Activated effector memory CD4-positive, alpha-beta T cell treated with Interleukin-2 at 50 U/mL for 16 hours (primary cell): ENCODE results near the gene PCDH19.

Source experiments
- DNase-seq: peaks from one replicate; pipeline ENCODE4 v3.0.0-alpha.2; 2020

The PCDH19 gene

DNA sequence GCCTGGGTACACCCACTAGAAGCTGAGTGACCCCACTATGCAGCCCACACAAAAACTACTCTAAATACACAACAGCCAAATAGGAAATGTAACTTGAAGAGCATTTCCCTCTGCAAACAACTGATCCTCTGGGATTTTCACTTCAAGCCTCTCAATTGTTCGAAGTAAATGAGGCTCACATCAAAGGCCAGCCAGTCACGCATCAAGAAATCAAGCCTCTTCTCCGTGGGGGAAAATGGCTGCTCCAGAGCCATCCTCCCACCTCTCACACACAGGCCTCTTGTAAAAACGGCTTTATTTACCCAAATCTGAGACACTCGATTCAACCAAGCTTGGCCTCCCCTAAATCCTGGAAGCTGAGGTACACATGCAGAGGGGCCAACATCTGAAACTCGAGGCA, 14.3 kb downstream of the PCDH19 start:
- no peak for DNase-seq

DNA sequence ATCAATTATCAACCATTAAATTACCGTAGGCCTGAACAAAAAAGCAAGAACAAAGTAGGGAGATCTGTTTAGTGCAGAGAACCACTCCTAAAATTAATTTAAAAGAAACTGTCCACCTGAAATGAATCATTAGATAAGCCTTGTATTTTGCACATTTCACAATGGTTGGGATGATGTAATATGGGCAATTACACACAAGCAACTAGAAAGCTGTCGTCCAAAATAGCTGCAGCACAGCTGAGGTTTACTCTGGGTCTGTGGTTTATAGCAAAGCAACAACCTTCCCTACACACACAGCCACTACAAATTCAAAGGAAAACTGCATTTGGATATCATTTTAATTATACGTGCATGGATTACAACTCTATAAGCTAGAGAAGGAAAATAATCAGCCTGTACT, 28.5 kb downstream of the PCDH19 start:
- no peak for DNase-seq

DNA sequence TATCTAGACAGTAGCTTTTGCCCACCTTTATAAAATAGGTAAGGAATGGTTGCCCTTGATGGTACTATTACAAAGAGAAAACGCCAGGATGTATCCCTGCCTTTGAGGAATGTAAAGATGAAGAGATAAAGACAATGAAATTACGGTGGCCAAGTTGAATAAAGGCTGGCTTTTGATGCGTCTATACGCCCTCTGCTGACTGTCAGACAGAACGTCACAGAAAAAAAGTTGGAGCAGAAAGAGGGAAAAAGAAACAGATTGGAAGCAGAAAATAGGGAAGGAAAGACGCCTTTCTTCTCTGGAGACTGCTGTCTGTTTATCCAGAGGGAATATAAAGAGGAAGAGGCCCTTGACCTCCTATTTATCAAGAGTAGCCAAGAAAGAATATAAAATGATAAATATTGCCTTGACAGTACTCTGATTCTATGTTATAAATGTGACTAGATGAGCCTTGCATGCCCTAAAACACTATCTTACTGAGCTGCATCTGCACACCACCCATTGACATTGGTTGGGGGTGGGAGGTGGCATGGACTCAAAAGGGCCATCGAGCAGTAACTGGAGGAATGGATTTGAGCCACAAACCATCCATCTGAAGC, 30.6 kb downstream of the PCDH19 start:
- no peak for DNase-seq

DNA sequence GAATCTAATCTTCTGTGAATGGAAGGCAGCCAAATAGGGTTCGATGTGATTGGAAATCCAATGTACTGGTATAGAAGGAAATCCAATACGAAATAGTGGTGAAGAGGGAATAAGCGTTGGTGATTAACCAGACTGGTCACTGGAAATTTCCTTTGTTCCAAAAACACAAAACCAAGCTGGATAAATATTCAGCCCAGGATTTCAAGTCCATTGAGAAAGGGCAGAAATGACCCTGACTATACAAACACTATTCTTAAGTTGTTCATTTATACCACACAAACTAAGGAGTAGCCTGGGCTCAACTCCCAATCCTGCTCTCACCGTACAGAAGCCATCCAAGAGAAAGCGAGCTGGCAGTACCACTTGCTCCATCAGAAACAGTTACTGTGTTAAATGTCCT, 32.2 kb downstream of the PCDH19 start:
- no peak for DNase-seq

DNA sequence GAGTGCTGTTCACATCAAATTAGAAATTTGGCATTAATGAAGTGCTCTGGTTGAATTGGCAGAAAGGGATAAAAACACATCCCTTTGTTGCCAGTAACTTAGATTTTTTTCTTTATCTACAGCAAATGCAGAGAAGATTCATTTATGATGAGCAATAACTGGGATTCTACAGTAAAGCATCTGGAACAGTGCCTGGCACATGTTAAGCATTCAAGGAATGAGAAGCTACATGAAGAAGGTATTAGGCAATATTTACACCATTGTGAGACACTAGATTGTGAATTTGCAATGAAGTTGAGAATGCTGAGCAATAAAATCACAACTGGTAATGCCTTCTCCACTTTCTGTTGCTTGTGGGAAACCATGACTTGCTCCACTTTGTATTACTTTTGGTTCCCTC, 33.5 kb downstream of the PCDH19 start:
- no peak for DNase-seq

DNA sequence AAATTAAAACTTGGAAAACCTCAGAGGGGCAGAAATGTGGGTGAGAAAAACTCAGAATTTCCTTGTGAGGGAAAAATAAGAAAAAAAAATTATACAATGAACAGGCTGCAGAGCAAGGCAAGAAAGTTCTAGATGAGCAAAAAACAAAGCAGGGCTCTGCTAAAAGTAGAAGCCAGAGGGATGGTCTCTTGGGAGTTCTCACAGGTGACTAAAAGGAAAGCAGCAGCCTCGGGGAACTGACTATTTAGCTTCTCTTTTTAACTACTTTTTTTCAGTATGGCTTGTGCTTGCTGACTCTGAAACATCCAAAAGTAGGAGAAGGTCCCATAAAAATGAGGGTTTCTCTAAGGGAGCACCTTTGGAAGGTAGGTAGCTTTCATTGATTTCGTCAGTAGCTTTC, 36.4 kb downstream of the PCDH19 start:
- no peak for DNase-seq

DNA sequence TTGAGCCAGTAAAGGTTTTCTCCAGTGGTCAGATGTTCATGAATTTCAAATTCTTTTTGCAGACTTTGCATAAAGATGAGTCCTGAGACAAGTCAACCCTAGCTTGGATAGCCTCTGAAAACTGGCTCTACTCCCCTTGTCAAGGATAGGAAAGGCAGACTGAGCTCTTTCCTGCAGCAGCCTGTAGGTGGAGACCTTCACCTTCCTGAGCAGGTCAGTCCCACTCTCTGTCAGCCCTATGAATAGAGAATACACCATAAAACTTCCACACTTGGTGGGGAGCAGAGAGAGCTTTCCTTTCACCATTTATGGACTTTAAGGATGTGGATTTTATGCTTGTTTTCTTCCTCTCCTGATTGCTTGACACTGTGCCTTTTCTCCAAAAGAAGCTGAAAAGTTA, 41.9 kb downstream of the PCDH19 start:
- DNase-seq = no peak

DNA sequence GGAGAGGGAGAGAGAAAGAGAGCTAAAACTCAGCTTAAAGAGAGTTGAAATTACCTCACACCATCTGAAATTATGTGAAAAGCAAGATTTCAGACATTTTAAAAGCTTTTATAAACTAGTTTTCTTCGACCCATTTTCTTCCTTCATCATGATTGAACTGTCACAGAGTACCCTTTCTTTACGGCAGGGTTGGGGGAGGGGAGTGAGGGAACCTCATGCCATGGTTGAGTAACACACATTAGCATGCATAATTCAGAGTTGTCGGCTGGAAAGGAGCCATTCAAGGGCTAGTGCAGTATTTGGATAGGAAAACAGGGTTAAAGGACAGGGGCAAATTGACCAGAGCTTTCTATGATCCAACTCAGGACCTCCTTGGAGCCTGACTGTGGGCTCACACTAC, 46.2 kb downstream of the PCDH19 start:
- DNase-seq = no peak

DNA sequence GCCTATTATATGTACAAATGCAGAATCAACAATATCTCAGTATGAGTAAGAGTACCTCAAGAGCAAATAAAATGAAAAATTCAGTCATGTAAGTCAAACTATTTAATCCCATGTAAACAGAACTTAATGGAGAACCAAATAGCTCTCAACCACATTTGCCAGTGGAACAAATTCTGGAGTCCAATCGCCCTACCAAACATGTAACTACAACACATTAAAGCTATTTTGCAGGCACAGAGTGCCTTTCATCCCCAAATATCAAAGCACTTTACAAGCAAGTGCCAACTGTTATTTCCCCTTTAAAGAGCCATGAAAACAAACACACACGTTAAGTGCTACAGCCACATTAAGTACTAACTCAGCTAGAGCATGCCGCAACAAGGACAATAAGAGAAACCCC, 51.3 kb downstream of the PCDH19 start:
- no peak for DNase-seq

DNA sequence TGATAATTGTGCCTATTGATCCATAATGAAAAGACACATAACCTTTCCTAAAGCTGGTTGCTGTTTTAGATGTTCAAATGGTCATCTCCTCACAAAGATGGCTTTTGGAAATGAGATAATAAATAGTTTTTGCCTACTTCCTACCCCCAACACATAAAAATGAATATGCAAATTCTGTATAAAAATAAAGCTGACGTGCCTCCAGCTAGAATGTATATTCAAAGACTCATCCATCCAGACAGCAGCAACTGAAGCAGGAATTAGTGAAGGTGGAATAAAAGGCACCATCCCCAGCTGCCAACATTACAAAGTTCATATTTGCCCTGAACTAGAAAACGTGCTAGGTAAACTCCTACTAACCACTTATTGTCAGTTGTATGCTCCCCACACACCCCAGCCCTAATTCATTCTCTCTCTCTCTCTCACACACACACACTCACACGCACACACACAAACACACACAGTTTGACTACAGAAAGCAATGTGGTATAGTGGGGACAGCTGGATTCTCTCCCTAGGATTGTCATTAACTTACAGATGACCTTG, 53.6 kb downstream of the PCDH19 start:
- no peak for DNase-seq

DNA sequence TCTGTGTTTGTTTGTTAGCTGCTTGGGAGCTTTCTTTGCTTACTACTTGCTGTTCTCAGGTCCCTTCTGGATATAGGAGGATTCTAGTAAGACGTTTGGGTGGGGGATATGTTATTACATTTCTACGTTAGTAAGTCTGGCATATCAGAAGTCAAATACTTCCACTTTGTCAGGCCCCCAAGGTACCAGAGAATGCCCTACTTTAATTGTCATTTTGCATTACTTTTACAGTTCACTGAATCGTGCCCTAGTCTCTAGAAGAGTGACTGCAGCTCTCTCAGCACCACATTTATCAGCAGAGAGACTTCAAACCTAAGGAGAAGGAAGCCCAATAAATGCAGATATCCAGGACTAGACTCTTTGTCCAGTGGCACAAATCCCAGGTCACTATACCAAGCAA, 54.4 kb downstream of the PCDH19 start:
- no peak for DNase-seq

DNA sequence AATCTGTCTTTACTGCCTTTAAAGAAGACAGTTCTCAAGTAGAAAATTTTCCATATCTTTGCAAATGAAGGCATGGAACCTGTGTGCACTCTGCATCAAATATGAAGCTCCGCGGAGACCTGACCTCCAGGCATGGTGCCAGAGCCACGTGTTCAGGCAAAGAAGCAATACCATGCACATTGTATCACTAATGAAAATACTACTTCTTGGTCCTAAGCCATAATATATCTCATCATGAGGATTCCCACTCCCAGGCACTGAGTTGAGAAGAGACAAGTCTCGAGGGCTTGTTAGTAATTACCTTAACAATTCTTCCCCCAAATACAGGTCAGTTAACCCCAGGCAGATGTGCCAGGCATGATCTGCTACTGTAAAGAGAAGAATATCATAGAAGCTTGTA, 56.7 kb downstream of the PCDH19 start:
- DNase-seq = no peak

DNA sequence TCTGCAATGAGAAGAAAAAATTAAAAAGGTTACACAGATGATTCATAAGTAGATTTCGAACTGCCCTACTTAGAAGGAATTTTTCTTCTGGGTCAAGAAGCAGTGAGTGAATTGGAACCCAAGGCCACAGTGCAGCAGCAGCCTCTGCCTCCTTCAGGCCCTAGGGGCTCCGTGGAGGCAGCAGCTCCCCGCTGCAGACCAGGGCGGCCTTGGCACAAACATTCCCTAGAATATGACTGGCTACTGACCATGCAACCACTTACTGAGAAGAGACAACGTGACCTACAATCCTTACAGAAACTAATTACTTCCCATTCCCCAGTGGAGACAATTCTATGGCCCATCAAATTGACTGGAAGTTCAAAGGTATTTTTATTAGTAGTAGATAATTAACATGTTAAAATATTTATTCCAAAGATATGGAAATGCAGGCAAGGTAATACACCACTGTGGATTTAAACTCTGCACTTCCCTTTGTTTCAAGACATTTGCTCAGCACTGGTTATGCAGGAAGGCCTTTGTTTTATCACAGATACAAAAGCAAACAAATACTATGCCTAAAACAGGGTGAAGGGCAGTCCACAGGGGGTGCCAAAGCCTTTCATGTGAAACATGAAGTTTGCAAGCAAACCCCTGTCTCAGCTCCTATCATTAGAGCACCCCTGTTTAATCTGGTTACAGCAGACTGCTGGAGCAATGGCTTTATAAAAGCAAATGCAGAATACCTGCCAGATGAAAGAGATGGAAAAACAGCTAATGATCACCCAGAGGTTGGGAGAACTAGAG, 59.2 kb downstream of the PCDH19 start:
- no peak for DNase-seq

DNA sequence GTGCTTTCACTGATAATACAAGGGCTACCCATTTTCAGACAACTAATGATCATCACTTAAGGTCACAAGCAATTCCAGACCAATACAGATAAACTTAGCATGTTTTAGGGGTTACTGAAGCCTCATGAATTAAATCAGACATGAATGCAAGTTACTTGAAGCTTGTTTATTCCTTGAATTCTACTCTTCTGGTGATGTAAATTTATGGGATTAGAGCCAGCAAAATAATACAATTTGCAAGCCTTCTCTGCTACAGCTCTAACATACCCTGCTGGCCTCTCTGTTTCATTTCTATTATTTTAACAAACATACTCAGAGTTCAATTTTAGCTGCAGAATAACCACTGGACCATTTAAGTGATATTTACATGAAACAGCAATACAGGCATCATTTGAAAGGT, 60.7 kb downstream of the PCDH19 start:
- DNase-seq = no peak

DNA sequence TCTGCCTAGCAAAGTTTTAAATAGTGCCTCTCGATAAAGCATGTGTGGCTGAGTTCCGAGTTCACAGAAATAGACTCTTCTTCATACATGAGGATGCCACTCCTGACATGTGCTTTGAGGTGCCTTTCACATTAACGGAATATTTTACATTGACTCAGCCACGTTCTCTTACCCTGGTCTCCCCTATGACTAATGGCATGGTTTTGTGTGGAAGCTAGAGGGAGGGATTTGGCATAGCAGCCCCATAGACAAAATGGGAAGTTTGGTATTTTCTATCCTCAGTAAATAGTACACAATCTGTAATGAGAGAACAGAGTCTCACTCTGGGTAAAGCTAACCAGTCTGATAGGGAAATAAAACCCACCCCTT, 68.9 kb downstream of the PCDH19 start:
- DNase-seq = no peak

DNA sequence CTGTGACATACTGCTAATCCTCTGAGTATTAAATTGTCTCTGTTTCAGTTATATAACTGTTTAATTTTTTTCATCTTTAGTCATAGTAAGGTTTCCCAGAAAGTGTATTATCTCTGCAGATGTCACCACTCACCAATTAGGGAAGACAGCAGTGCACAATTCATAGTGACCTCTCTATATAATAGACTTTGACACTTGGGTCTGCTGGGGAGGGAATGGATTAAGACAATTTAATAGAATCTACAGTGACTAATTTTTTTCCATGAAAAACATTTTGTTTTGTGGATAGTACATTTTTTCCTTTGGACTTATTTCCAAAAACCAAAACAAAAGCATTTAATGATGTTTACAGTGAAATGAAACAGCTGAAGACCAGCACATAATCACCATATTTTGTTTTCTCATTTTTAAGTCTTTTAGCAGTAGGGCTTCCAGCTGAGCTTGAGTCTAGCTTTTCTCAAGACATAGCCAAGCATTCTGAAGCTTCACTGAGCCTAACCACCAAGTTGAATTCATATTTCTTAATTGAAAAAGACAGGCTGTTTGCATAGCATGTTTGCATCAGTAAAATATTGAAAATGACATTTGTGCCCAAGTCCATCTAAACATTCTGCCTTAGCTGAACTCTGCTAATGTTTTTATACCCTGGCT, 69.5 kb downstream of the PCDH19 start:
- DNase-seq = no peak

DNA sequence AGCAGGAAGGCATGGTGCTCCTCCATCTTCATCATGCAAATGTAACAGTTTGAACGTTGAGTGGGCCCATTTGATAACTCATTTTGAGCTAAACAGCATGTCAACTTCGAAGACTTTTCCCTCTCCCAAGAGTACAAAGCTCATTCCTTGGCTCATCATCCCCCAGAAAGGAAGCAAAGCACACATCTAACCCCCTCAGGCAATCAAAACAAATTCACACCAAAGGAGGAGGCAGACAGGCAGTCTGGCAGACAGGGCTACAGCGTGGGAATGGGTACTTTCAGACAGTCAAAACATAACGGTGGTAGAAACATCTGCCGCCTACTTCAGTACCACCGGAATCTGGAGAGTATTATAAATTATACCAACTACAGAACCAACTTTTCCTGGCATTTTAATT, 81.7 kb downstream of the PCDH19 start:
- no peak for DNase-seq

DNA sequence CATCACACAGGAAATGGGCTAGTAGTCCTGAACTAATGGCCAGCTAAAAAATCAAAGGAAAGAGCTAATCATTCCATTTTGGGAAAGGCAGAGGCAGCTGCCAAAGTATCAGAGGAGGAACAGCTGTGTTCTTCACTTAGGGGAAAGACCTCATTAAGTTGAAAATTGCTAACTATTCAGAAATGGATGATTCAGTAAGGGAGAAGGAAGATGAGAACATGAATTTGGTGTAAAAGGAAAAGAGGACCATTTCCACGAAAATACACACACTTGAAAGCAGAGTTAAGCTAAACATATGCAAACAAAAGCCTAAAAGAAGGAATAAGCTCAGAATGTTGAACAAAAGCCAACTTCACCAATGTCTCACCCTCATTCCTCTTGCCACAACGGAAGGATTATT, 90.4 kb downstream of the PCDH19 start:
- no peak for DNase-seq

DNA sequence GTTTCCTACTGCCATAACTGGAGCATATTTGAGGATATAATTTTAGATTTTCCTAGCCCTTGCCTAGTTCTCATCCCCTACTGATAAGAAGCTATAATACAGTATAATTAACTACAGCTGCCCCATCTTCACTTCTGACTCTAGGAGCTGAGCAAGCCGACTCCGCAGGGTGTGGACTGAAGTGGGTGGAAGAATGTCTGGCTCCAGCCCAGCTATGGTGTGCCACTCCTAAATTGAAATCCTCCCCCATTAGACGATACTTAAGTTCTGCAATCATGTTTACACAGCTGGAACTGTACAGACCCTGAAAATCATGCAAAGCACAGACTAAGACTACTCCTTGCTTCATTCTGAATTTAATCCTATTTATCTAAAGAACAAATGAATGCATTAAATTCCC, 93.1 kb downstream of the PCDH19 start:
- DNase-seq = no peak

DNA sequence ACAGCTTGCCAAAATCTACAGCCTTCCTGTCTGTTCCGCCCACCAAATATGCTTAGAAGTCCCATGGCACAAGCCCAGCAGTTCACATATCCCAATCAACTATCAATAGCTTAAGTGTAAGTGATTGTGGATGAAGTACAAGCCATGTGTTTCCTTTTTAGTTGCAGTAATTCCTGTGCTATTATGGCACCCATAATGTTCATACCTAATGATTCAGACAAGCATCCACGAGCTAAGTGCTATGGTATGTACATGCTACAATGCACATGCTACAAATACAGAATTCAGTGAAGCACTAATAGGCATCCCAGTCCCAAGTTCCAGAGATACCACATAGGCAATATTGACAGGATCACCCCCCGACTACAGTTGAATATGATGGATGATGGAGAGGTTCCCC, 94.5 kb downstream of the PCDH19 start:
- DNase-seq = no peak

DNA sequence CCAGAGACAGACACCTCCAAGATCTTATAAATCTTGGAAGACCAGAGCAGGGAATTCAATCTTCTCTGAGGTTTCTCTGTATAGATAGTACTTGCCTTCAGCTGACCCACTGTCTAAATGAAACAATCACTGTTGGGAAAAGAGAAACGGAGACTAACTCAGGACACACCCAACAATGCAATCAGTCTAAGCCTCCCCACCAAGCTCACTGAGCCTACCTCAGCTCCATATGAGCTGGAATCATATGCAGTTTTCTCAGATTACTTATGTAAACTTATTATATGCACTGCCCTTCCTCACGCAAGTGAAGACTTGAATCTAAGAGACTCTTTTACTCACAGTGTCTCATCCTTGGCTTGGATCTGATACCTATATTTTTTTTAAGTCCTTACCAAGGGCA, 110.5 kb downstream of the PCDH19 start:
- no peak for DNase-seq

DNA sequence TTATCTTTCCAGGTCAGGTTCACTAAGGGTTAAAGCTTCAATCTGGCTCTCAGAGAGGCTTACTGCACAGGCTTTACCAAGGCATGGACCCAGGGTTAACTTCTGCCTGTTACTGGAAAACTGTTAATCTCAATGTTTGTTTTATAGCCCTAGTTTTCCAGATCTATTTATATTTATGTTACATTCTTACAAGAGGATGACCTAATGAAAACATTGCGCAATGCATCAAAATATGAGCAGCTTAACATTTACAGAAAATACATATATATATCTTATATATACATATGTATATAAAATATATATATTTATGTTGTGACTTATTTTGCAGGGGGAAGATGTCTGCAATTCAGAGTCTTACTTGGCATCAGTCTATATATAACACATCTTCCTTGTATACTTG, 112.3 kb downstream of the PCDH19 start:
- DNase-seq = no peak

DNA sequence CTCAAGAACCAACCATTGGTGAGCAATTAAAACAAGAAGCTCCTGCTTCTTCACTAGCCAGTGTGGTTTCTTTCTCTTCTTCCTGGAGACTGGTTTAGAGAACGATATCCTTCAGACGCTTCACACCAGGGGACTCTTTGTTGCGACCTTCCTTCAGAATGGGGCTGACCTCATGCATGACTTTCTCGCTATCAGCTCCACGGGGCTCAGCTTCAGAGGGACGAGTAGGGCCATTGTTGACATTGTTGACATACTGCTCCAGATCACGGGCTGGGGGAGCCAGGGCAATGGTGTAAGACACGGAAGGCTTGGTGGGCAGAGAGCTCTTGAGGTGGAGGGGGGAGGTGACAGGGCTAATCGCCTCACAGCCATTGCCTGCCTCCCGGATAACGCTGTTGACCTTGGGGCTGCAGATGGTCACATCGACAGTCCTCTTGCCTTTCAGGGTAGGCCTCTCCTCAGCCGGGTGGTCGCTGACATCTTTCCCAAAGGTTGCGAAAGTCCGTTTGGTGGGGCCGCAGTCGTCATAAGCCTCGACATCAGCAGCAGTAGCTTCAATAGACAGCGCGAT, 113.8 kb downstream of the PCDH19 start:
- no peak for DNase-seq

DNA sequence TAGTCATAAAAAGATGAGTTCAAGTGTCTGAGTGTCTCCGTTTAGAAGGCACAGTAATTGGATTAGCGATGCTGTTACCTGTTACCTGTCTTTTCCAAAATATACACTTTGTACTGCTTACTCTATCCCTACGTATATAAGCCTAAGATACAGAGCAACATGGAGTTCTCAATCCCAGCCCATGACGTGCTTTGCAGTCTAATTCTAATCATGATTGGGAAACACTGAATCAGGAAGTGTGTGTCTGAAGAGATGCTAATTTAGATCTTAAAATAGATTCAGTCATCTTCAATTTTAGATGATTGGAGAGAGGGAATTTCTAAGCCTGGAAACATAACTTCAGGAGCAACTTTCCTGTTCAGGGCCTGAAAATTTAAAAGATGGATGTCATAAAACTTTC, 115.1 kb downstream of the PCDH19 start:
- DNase-seq = no peak
